Fibroblast of skin of scalp (primary cell): ENCODE measurements around the gene UBE2J1. TPM values are rescaled to one million over a fixed set of nuclear protein-coding genes. Genes with fewer than 3 reads are reported as not detected.
"Not testable (repeated sequence)": the region's sequence is repeated elsewhere in the genome, so short reads cannot be mapped to it uniquely, and the experiment has no call there.

Experiments used
- DNase-seq: peaks from one replicate; pipeline ENCODE4 v3.0.0-alpha.2; 2013
- polyA plus RNA-seq, 2 experiments: library from polyadenylated mRNA; unstranded; fragments of 120-200 nt; gene quantifications; one replicate each; pipeline ENCODE4 v1.2.1, GENCODE V29; 2013; ENCODE audit not compliant: insufficient read length in 2 of 2

UBE2J1 gene
- polyA plus RNA-seq (2013, experiment 1 of 2; ENCODE audit: insufficient read length): 54.2 TPM
- 57.5 TPM for polyA plus RNA-seq (2013, experiment 2 of 2; ENCODE audit: insufficient read length)

GRCh38 chr6:89352278-89353117, at the start of gene UBE2J1:
UBE2J1 (minus strand) TSS chr6:89352722; CDS start chr6:89352569, 153 bp downstream.
- DNase-seq: peak; percentile 97

GRCh38 chr6:89400912-89401399, 48.4 kb upstream of the UBE2J1 start:
- DNase-seq: no peak

- no peak for DNase-seq
These were observed 47.5 kb upstream of the UBE2J1 start for GRCh38 chr6:89400050-89400449.

- DNase-seq: no peak
These were observed 46.4 kb upstream of the UBE2J1 start for GRCh38 chr6:89398762-89399525.

GRCh38 chr6:89397884-89398283, 45.4 kb upstream of the UBE2J1 start:
- not testable (repeated sequence) for DNase-seq

- DNase-seq: no peak
These were observed 41.1 kb upstream of the UBE2J1 start for GRCh38 chr6:89393659-89394058.

- DNase-seq: no peak
These were observed 40.3 kb upstream of the UBE2J1 start for GRCh38 chr6:89392823-89393222.

GRCh38 chr6:89388846-89389245, 36.3 kb upstream of the UBE2J1 start:
- no peak for DNase-seq

- DNase-seq: no peak
These were observed 35.1 kb upstream of the UBE2J1 start for GRCh38 chr6:89387516-89388201.

- no peak for DNase-seq
These were observed 34.5 kb upstream of the UBE2J1 start for GRCh38 chr6:89386917-89387491.

GRCh38 chr6:89385846-89386245, 33.3 kb upstream of the UBE2J1 start:
- no peak for DNase-seq

GRCh38 chr6:89385156-89385667, 32.7 kb upstream of the UBE2J1 start:
- DNase-seq: peak; percentile 22

- DNase-seq: no peak
These were observed 28.5 kb upstream of the UBE2J1 start for GRCh38 chr6:89381031-89381430.

GRCh38 chr6:89379281-89379680, 26.8 kb upstream of the UBE2J1 start:
- DNase-seq: no peak

GRCh38 chr6:89378628-89379027, 26.1 kb upstream of the UBE2J1 start:
- DNase-seq: no peak

- DNase-seq: no peak
These were observed 23.1 kb upstream of the UBE2J1 start for GRCh38 chr6:89375427-89376267.

- DNase-seq: no peak
These were observed 20.0 kb upstream of the UBE2J1 start for GRCh38 chr6:89372506-89372901.

- peak; percentile 56 for DNase-seq
These were observed 19.5 kb upstream of the UBE2J1 start for GRCh38 chr6:89371849-89372505.

- peak; percentile 53 for DNase-seq
These were observed 16.5 kb upstream of the UBE2J1 start for GRCh38 chr6:89368999-89369398.

- peak; percentile 55 for DNase-seq
These were observed 15.6 kb upstream of the UBE2J1 start for GRCh38 chr6:89368107-89368506.

- DNase-seq: no peak
These were observed 12.1 kb upstream of the UBE2J1 start for GRCh38 chr6:89364586-89364985.
